B cell (primary cell): ENCODE data around the gene FZR1. TPM values are rescaled to one million over a fixed set of nuclear protein-coding genes. Genes with fewer than 3 reads are reported as not detected.

Experiments
- ATAC-seq: fragments of 200-7000 bp; cut with Tn5 transposase; one replicate; pipeline ENCODE4 v1.10.0; 2021; ENCODE audit warnings: low read depth, mild to moderate bottlenecking, moderate number of reproducible peaks, moderate library complexity
- CTCF ChIA-PET: fragments of 350-600 bp; sonication (Branson Sonifier 250); formaldehyde crosslinking; loops from one replicate; lab custom pipeline; 2021; ENCODE audit warnings: antibody characterized with exemption, inconsistent platforms; lab: Charles Lee
- POLR2A ChIA-PET: fragments of 350-600 bp; sonication (Branson Sonifier 250); formaldehyde crosslinking; loops from one replicate; lab custom pipeline; 2021; ENCODE audit warnings: antibody characterized with exemption; lab: Charles Lee
- DNase-seq: peaks from one replicate; pipeline ENCODE4 v3.0.0; 2013
- H2AFZ ChIP-seq: 2 replicates; pipeline ENCODE4 v1.6.1; 2012; ENCODE audit warnings: mild to moderate bottlenecking, low read depth, low read length; ENCODE audit not compliant: insufficient read depth, poor library complexity, severe bottlenecking
- H3K27ac ChIP-seq, 2 donors: 1 replicate in 1 of 2; 2 replicates in 1 of 2; pipeline ENCODE4 v1.5.1; 2012 to 2013; ENCODE audit warnings: low read length in 2 of 2, mild to moderate bottlenecking in 2 of 2, moderate library complexity in 1 of 2
- H3K27me3 ChIP-seq, 4 experiments: fragments of 200-600 bp in 1 of 4; sonication (generic) in 1 of 4; replicated peaks in 1 of 4; 1 replicate in 2 of 4; 2 replicates in 2 of 4; pipeline versions ENCODE4 v1.6.1 to v1.7.0; 2013 to 2016; ENCODE audit warnings: low read length in 3 of 4, mild to moderate bottlenecking in 2 of 4, mixed read lengths in 1 of 4, moderate library complexity in 1 of 4; ENCODE audit not compliant: insufficient read depth in 4 of 4, control insufficient read depth in 3 of 4; ENCODE audit errors: control extremely low read depth in 1 of 4
- H3K36me3 ChIP-seq, 2 experiments: replicated peaks in 1 of 2; 1 replicate in 1 of 2; 2 replicates in 1 of 2; pipeline versions ENCODE4 v1.6.1 to v1.7.1; 2013; ENCODE audit warnings: low read length in 1 of 2; ENCODE audit not compliant: insufficient read depth in 2 of 2, control insufficient read depth in 1 of 2; ENCODE audit errors: control extremely low read depth in 1 of 2, extremely low read depth in 1 of 2
- H3K4me1 ChIP-seq, 2 donors: fragments of 200-600 bp in 1 of 2; sonication (generic) in 1 of 2; 1 replicate in 1 of 2; 2 replicates in 1 of 2; pipeline versions ENCODE4 v1.5.1 to v1.6.1; 2013 to 2017; ENCODE audit warnings: low read length in 2 of 2; ENCODE audit not compliant: control insufficient read depth in 2 of 2, insufficient read depth in 2 of 2
- H3K4me2 ChIP-seq: replicated peaks from 2 replicates; pipeline ENCODE3; 2012; ENCODE audit warnings: mild to moderate bottlenecking, low read depth, low read length; ENCODE audit not compliant: poor library complexity, severe bottlenecking
- H3K4me3 ChIP-seq, 5 experiments: fragments of 200-600 bp in 1 of 5; sonication (generic) in 1 of 5; 1 replicate in 3 of 5; 2 replicates in 2 of 5; pipeline versions ENCODE4 v1.5.1 to v1.7.0; 2011 to 2016; ENCODE audit warnings: low read length in 4 of 5, mild to moderate bottlenecking in 4 of 5, low read depth in 2 of 5, control low read depth in 1 of 5, moderate library complexity in 1 of 5; ENCODE audit not compliant: insufficient read depth in 1 of 5; ENCODE audit errors: control extremely low read depth in 1 of 5, extremely low read depth in 1 of 5
- H3K79me2 ChIP-seq: fragments of 200-600 bp; sonication (generic); one replicate; pipeline ENCODE4 v1.6.0; 2016; ENCODE audit warnings: low read length; ENCODE audit not compliant: control insufficient read depth, insufficient read depth
- H3K9ac ChIP-seq: fragments of 200-600 bp; sonication (generic); 2 replicates; pipeline ENCODE4 v1.6.1; 2017; ENCODE audit warnings: mild to moderate bottlenecking, low read length, moderate library complexity
- H3K9me3 ChIP-seq, 3 donors: one replicate each; pipeline versions ENCODE4 v1.6.1 to v1.7.1; 2013; ENCODE audit warnings: low read length in 2 of 3; ENCODE audit not compliant: control insufficient read depth in 2 of 3, insufficient read depth in 1 of 3; ENCODE audit errors: control extremely low read depth in 1 of 3
- H4K20me1 ChIP-seq: 2 replicates; pipeline ENCODE4 v1.6.0; 2012; ENCODE audit warnings: mild to moderate bottlenecking, low read length; ENCODE audit not compliant: insufficient read depth, control insufficient read depth, poor library complexity, severe bottlenecking
- H3K27ac Mint-ChIP-seq: one replicate; pipeline ENCODE4 v1.8.0; 2021; ENCODE audit warnings: mixed read lengths
- H3K27me3 Mint-ChIP-seq: one replicate; pipeline ENCODE4 v1.8.0; 2021; ENCODE audit warnings: mixed read lengths
- H3K4me1 Mint-ChIP-seq: one replicate; pipeline ENCODE4 v1.8.0; 2021; ENCODE audit warnings: mixed read lengths
- H3K4me3 Mint-ChIP-seq: one replicate; pipeline ENCODE4 v1.8.0; 2021; ENCODE audit warnings: mixed read lengths
- H3K9me3 Mint-ChIP-seq: one replicate; pipeline ENCODE4 v1.8.0; 2022; ENCODE audit warnings: mixed read lengths; ENCODE audit not compliant: insufficient read depth
- EZH2 ChIP-seq: IDR thresholded peaks from 2 replicates; pipeline ENCODE4 v1.6.1; 2012; ENCODE audit warnings: borderline replicate concordance, low read depth, mild to moderate bottlenecking, moderate library complexity, low read length; ENCODE audit not compliant: insufficient read depth, poor library complexity, severe bottlenecking
- WGBS: methylation state at CpG from one replicate; pipeline ENCODE4 v1.1.5; 2013; ENCODE audit warnings: missing lambda C conversion rate; ENCODE audit not compliant: insufficient coverage; 5-methylcytosine and 5-hydroxymethylcytosine counted together
- intact Hi-C: fragments of 100-400 bp; cut with micrococcal nuclease; formaldehyde crosslinking; loops from one replicate; pipeline ENCODE4 v1.10.0; 2022
- polyA plus RNA-seq: library from polyadenylated mRNA; depleted of rRNA; stranded (reverse); fragments of >200 nt; gene quantifications from 2 replicates; pipeline ENCODE4 v1.2.3, GENCODE V29; 2012
- total RNA-seq, 2 donors: library from RNA; stranded (reverse); fragments of 120-200 nt in 1 of 2; gene quantifications; 1 replicate in 1 of 2; 2 replicates in 1 of 2; pipeline versions ENCODE4 v1.2.3 to v1.2.4, GENCODE V29; 2013 to 2022
- TF ChIP-seq, protein P1 (sequence below): fragments of 200-600 bp; IDR thresholded peaks from one replicate; pipeline ENCODE4 v1.8.0; 2022; ENCODE audit warnings: antibody characterized with exemption, mild to moderate bottlenecking

Gene FZR1
- total and polyA plus RNA-seq, 2 donors (not counting 1 experiment from before 2014, with no cell fraction given), result 83.5 to 96.1 TPM

DNA sequence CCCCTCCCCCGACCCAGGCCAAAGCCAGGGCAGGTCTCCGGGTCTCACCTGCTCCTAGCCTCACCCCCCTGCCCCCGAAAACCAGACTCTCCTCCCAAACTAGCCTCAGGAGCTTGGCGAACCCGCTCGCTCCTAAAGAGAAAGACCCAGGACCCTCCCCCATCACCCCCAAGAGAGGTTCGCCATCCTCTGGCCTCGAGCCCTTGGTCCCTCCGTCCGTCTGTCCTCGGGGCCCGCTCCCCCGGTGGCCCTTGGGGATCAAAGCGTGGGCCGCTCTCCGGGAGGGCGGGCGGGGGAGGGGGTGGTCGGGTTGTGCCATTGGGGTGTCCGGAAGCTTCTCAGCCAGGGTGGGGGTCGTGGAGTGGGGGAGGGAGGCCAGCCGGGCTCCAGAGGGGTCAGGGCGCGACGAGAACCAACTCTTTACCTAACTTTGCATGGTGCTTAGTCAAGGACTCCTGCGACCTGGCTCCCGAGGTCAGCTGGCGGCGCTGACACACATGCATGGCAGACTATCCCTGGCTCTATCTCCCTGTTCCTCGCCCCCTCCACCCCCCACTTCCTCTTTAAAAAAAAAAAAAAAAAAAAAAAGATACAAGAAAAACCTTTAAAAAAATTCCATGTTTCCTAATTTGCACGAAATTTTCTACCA lies 41.4 kb upstream of the FZR1 start:
- H3K9ac ChIP-seq, result no peak overlapping the region
- H2AFZ ChIP-seq, result no peak overlapping the region
- WGBS, result 94% methylated on average over 18 of the region's 31 CpGs
- H3K27me3 ChIP-seq, result no peaks in the 10 kb centered on the region
- no peaks in the 10 kb centered on the region for H3K79me2 ChIP-seq
- intact Hi-C loops, result no loop called here
- TF ChIP-seq, protein P1, sequence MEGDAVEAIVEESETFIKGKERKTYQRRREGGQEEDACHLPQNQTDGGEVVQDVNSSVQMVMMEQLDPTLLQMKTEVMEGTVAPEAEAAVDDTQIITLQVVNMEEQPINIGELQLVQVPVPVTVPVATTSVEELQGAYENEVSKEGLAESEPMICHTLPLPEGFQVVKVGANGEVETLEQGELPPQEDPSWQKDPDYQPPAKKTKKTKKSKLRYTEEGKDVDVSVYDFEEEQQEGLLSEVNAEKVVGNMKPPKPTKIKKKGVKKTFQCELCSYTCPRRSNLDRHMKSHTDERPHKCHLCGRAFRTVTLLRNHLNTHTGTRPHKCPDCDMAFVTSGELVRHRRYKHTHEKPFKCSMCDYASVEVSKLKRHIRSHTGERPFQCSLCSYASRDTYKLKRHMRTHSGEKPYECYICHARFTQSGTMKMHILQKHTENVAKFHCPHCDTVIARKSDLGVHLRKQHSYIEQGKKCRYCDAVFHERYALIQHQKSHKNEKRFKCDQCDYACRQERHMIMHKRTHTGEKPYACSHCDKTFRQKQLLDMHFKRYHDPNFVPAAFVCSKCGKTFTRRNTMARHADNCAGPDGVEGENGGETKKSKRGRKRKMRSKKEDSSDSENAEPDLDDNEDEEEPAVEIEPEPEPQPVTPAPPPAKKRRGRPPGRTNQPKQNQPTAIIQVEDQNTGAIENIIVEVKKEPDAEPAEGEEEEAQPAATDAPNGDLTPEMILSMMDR, result no peak
- no peak for TF ChIP-seq EZH2
- Mint-ChIP-seq H3K4me3 (no peak overlapping the region), H3K9me3 (peaks cover 3% of the 10 kb centered on the region), H3K27ac (no peak overlapping the region), H3K4me1 (no peaks in the 10 kb centered on the region), H3K27me3 (no peaks in the 10 kb centered on the region)
- H3K4me1 ChIP-seq, result no peaks in the 10 kb centered on the region
- H3K27ac ChIP-seq, result no peak overlapping the region
- no peak overlapping the region for H3K4me3 ChIP-seq
- H3K4me2 ChIP-seq, result no peak overlapping the region
- ChIA-PET POLR2A (no interaction called here), CTCF (interaction anchor here (0.7 kb wide), 2 partner anchors 157 to 206 kb away, joined by 3 to 4 read pairs; no protein-coding TSS in a partner anchor)
- no peaks in the 10 kb centered on the region for H3K36me3 ChIP-seq
- DNase-seq (no peak), ATAC-seq (no peak)
- no peaks in the 10 kb centered on the region for H4K20me1 ChIP-seq
- H3K9me3 ChIP-seq, result peaks cover 0 to 11% (median 3%) of the 10 kb centered on the region in 3 donors

DNA sequence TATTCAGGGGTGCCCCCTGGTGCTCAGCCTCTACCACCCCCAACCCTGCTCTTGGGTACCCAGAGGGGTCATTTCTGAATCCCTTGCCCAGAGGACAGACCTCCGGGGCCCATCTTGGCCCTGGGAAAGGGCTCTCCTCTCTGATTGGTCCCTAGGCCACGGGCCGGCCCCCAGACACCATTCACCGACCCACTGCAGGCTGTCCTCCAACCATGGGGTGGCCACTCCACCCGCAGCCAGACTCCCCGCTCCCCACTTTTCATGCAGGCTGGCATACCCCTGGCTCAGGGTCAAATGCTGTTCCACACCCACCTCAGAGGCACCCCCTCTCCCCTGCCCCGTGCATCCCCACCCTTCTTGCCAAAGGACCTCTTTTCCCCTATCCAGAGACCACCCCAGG lies 40.6 kb upstream of the FZR1 start:
- Mint-ChIP-seq H3K9me3 (peaks cover 3% of the 10 kb centered on the region), H3K4me1 (no peaks in the 10 kb centered on the region), H3K27me3 (peaks cover 1% of the 10 kb centered on the region), H3K4me3 (no peak overlapping the region), H3K27ac (no peak overlapping the region)
- H3K9ac ChIP-seq, result no peak overlapping the region
- H3K4me3 ChIP-seq, result no peak overlapping the region
- H3K4me1 ChIP-seq, result no peaks in the 10 kb centered on the region
- TF ChIP-seq EZH2, result no peak
- TF ChIP-seq, protein P1, result no peak
- no peaks in the 10 kb centered on the region for H3K27me3 ChIP-seq
- no peaks in the 10 kb centered on the region for H3K36me3 ChIP-seq
- H3K9me3 ChIP-seq, result peaks cover 0 to 11% (median 3%) of the 10 kb centered on the region in 3 donors
- H3K27ac ChIP-seq, result no peak overlapping the region
- H3K79me2 ChIP-seq, result no peaks in the 10 kb centered on the region
- H3K4me2 ChIP-seq, result no peak overlapping the region
- intact Hi-C loops, result no loop called here
- no peak for ATAC-seq
- ChIA-PET POLR2A (no interaction called here), CTCF (no interaction called here)
- no peak for DNase-seq
- no peak overlapping the region for H2AFZ ChIP-seq
- H4K20me1 ChIP-seq, result no peaks in the 10 kb centered on the region
- WGBS, result 98% methylated on average over 7 of the region's 7 CpGs
